ENCODE results near the gene DNAH8. TPM values are rescaled to one million over a fixed set of nuclear protein-coding genes. Genes with fewer than 3 reads are reported as not detected.

DNAH8 gene
- total and polyA plus RNA-seq, 2 donors (not counting 3 experiments of a cell fraction or from before 2014, with no cell fraction given) = 0.29 to 0.61 TPM

GRCh38 chr6:38957426-38957825 lies 242.3 kb downstream of the DNAH8 start:
- Histone ChIP-seq H3K36me3 (ENCODE audit: control insufficient read depth in 2 of 2, extremely low read depth in 1 of 2, insufficient read depth in 2 of 2, low read length in 2 of 2) (no peaks in the 10 kb centered on the region), H2AFZ (ENCODE audit: low read depth, low read length) (no peak overlapping the region), H4K20me1 (replicated peaks; ENCODE audit: control insufficient read depth, extremely low read depth, insufficient read depth, low read length) (no peaks in the 10 kb centered on the region), H3K27ac (ENCODE audit: insufficient read depth, low read depth, low read length) (no peak overlapping the region), H3K4me2 (ENCODE audit: insufficient read depth, low read length) (no peak overlapping the region), H3K4me1 (ENCODE audit: control insufficient read depth, extremely low read depth, insufficient read depth, low read length) (no peaks in the 10 kb centered on the region), H3K9me1 (replicated peaks; ENCODE audit: control insufficient read depth, extremely low read depth, insufficient read depth, low read length) (no peaks in the 10 kb centered on the region), H3K27me3 (ENCODE audit: control insufficient read depth in 2 of 2, insufficient read depth in 2 of 2, low read length in 2 of 2) (peaks cover 1 to 5% of the 10 kb centered on the region in 2 experiments), H3K9me3 (replicated peaks; ENCODE audit: control insufficient read depth, insufficient read depth, low read length) (no peaks in the 10 kb centered on the region), H3K79me2 (ENCODE audit: control insufficient read depth, insufficient read depth, low read length) (no peaks in the 10 kb centered on the region), H3K9ac (replicated peaks; ENCODE audit: extremely low read depth, insufficient read depth, low read length) (no peak overlapping the region), H3K4me3 (replicated peaks in 1 of 3; ENCODE audit: insufficient read depth in 1 of 3, low read depth in 1 of 3, low read length in 3 of 3) (no peak overlapping the region)
- dilution Hi-C loops (cut with MboI; ENCODE audit: extremely low pct_ligation_motif_present, low sequenced_read_pairs) (no loop called here), intact Hi-C loops (cut with micrococcal nuclease) (no loop called here)
- POLR2A ChIA-PET = no interaction called here
- TF ChIP-seq FOS (IDR thresholded peaks at IDR 0.05; ENCODE audit: borderline replicate concordance, insufficient read depth, low read length) (no peak), JUN (IDR thresholded peaks at IDR 0.05; ENCODE audit: borderline replicate concordance, insufficient read depth, insufficient read length, low read depth) (no peak), POLR2A (IDR thresholded peaks at IDR 0.05; ENCODE audit: low read depth, low read length) (no peak), EZH2 (IDR thresholded peaks at IDR 0.05; ENCODE audit: borderline replicate concordance, low read depth, low read length, severe bottlenecking) (no peak), POLR2AphosphoS5 (IDR thresholded peaks at IDR 0.05; ENCODE audit: insufficient read depth, low read depth, low read length) (no peak), MYC (IDR thresholded peaks at IDR 0.05; ENCODE audit: low read depth, low read length) (no peak)
- TF ChIP-seq, protein P1, sequence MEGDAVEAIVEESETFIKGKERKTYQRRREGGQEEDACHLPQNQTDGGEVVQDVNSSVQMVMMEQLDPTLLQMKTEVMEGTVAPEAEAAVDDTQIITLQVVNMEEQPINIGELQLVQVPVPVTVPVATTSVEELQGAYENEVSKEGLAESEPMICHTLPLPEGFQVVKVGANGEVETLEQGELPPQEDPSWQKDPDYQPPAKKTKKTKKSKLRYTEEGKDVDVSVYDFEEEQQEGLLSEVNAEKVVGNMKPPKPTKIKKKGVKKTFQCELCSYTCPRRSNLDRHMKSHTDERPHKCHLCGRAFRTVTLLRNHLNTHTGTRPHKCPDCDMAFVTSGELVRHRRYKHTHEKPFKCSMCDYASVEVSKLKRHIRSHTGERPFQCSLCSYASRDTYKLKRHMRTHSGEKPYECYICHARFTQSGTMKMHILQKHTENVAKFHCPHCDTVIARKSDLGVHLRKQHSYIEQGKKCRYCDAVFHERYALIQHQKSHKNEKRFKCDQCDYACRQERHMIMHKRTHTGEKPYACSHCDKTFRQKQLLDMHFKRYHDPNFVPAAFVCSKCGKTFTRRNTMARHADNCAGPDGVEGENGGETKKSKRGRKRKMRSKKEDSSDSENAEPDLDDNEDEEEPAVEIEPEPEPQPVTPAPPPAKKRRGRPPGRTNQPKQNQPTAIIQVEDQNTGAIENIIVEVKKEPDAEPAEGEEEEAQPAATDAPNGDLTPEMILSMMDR (IDR thresholded peaks at IDR 0.05; ENCODE audit: extremely low read depth in 1 of 2, insufficient read depth in 1 of 2, low read depth in 1 of 2, low read length in 2 of 2) = no peak
- BruUV-seq (replicated peaks) = no TSS peak
- CTCF ChIA-PET = no interaction called here
- FAIRE-seq (no peak), DNase-seq (ENCODE audit: low read depth, low spot score) (no peak)

DNA sequence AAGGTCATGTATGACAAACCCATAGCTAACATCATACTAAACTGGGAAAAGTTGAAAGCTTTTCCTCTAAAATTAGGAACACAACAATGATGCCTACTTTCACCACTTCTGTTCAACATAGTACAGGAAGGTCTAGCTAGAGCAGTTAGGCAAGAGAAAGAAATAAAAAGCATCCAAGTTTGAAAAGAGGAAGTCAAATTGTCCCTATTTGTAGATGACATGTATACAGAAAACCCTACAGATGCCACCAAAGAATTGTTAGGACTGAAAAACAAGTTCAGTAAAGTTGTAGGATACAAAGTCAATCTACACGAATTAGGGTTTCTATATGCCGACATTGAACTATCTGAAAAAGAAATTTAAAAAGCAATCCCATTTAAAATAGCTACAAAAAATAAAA lies 244.0 kb downstream of the DNAH8 start:
- no peaks in the 10 kb centered on the region for H3K9me3 ChIP-seq (replicated peaks; ENCODE audit: control insufficient read depth, insufficient read depth, low read length)
- TF ChIP-seq POLR2A (IDR thresholded peaks at IDR 0.05; ENCODE audit: low read depth, low read length) (no peak), POLR2AphosphoS5 (IDR thresholded peaks at IDR 0.05; ENCODE audit: insufficient read depth, low read depth, low read length) (no peak), FOS (IDR thresholded peaks at IDR 0.05; ENCODE audit: borderline replicate concordance, insufficient read depth, low read length) (no peak), GATA2 (IDR thresholded peaks at IDR 0.05; ENCODE audit: insufficient read depth, insufficient read length, low read depth, low read length) (no peak), MYC (IDR thresholded peaks at IDR 0.05; ENCODE audit: low read depth, low read length) (no peak), JUN (IDR thresholded peaks at IDR 0.05; ENCODE audit: borderline replicate concordance, insufficient read depth, insufficient read length, low read depth) (no peak), EZH2 (IDR thresholded peaks at IDR 0.05; ENCODE audit: borderline replicate concordance, low read depth, low read length, severe bottlenecking) (no peak)
- TF ChIP-seq, protein P1 (IDR thresholded peaks at IDR 0.05; ENCODE audit: extremely low read depth in 1 of 2, insufficient read depth in 1 of 2, low read depth in 1 of 2, low read length in 2 of 2) = no peak
- TF ChIP-seq, protein P2, sequence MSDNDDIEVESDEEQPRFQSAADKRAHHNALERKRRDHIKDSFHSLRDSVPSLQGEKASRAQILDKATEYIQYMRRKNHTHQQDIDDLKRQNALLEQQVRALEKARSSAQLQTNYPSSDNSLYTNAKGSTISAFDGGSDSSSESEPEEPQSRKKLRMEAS (IDR thresholded peaks at IDR 0.05; ENCODE audit: insufficient read depth, insufficient read length) = no peak
- CTCF ChIA-PET = no interaction called here
- H3K4me3 ChIP-seq (replicated peaks in 1 of 3; ENCODE audit: insufficient read depth in 1 of 3, low read depth in 1 of 3, low read length in 3 of 3) = no peak overlapping the region
- no peaks in the 10 kb centered on the region for H3K79me2 ChIP-seq (ENCODE audit: control insufficient read depth, insufficient read depth, low read length)
- H3K4me1 ChIP-seq (ENCODE audit: control insufficient read depth, extremely low read depth, insufficient read depth, low read length) = no peaks in the 10 kb centered on the region
- H3K4me2 ChIP-seq (ENCODE audit: insufficient read depth, low read length) = no peak overlapping the region
- H3K27me3 ChIP-seq (ENCODE audit: control insufficient read depth in 2 of 2, insufficient read depth in 2 of 2, low read length in 2 of 2) = no peaks in the 10 kb centered on the region
- POLR2A ChIA-PET = no interaction called here
- H4K20me1 ChIP-seq (replicated peaks; ENCODE audit: control insufficient read depth, extremely low read depth, insufficient read depth, low read length) = no peaks in the 10 kb centered on the region
- no peaks in the 10 kb centered on the region for H3K9me1 ChIP-seq (replicated peaks; ENCODE audit: control insufficient read depth, extremely low read depth, insufficient read depth, low read length)
- no peaks in the 10 kb centered on the region for H3K36me3 ChIP-seq (ENCODE audit: control insufficient read depth in 2 of 2, extremely low read depth in 1 of 2, insufficient read depth in 2 of 2, low read length in 2 of 2)
- dilution Hi-C loops (cut with MboI; ENCODE audit: extremely low pct_ligation_motif_present, low sequenced_read_pairs) = no loop called here
- no peak for DNase-seq (ENCODE audit: low read depth, low spot score)
- no peak for FAIRE-seq
- no peak overlapping the region for H3K9ac ChIP-seq (replicated peaks; ENCODE audit: extremely low read depth, insufficient read depth, low read length)
- intact Hi-C loops (cut with micrococcal nuclease) = no loop called here
- no peak overlapping the region for H3K27ac ChIP-seq (ENCODE audit: insufficient read depth, low read depth, low read length)
- no peak overlapping the region for H2AFZ ChIP-seq (ENCODE audit: low read depth, low read length)
- BruUV-seq (replicated peaks) = no TSS peak
